VCaP (cell line): ENCODE measurements around the gene SMIM44.

Experiments
- H3K27ac ChIP-seq: fragments of 450-650 bp; 2 replicates; pipeline ENCODE4 v1.5.1; 2017
- CTCF ChIP-seq: fragments of 450-650 bp; conservative IDR thresholded peaks from 2 replicates; pipeline ENCODE4 v1.5.1; 2017; ENCODE audit warnings: mild to moderate bottlenecking, moderate library complexity

The SMIM44 gene

GRCh38 chr19:3503036-3503572 lies 19.9 kb upstream of the SMIM44 start:
- no peak overlapping the region for H3K27ac ChIP-seq
- TF ChIP-seq CTCF, result no peak

- TF ChIP-seq CTCF, result no peak
- H3K27ac ChIP-seq, result no peak overlapping the region
These were observed 18.5 kb upstream of the SMIM44 start for GRCh38 chr19:3501780-3502179.

GRCh38 chr19:3500429-3501101 lies 17.3 kb upstream of the SMIM44 start, which contains the start of gene DOHH:
TSS of gene DOHH (minus strand) at chr19:3500674. CDS start at chr19:3496814, 3,860 bp downstream.
- TF ChIP-seq CTCF, result no peak
- peak within 1 kb of the TSS; percentile 92 for H3K27ac ChIP-seq

GRCh38 chr19:3499738-3500428 lies 16.6 kb upstream of the SMIM44 start:
- no peak for TF ChIP-seq CTCF
- peak overlapping the region; percentile 92 for H3K27ac ChIP-seq

GRCh38 chr19:3497757-3498520 lies 14.7 kb upstream of the SMIM44 start:
- no peak for TF ChIP-seq CTCF
- H3K27ac ChIP-seq, result no peak overlapping the region

- H3K27ac ChIP-seq, result no peak overlapping the region
- no peak for TF ChIP-seq CTCF
These were observed 13.4 kb upstream of the SMIM44 start for GRCh38 chr19:3496392-3497273.
